ENCODE measurements around the gene GPATCH2. TPM values are rescaled to one million over a fixed set of nuclear protein-coding genes. Genes with fewer than 3 reads are reported as not detected.
A peak's percentile ranks its signal among the peaks of the same experiment; 100 is the strongest.

The GPATCH2 gene
- total and polyA plus RNA-seq, 10 of the 15 experiments (the other 5 are each of a cell fraction or from before 2014, with no cell fraction given) = 3.2 to 12.2 (median 5.4) TPM

DNA sequence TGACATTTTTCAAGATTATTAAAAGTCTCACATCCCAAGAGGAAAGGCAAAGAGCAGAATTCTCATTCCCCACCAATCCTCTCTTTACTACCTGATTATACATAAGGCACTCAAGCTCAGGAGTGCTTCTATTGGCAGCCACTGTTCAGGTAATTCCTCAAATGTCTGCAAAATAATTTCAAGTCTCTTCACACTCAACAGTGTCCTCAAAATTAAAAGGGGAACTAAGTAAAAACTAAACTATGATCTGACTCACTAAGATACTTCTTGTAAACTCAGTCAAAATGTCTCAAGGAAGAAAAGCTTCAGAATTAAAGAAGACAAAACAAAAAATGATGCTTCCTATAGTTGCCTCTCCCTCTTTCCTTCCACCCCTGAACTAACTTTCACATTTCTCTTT, 135.6 kb downstream of the GPATCH2 start (continued):
- TF ChIP-seq RUNX3 (IDR thresholded peaks at IDR 0.05; ENCODE audit: low read length) (0 out of 2 replicates have a peak, but pooled peaks have one; percentile 21), NFYA (IDR thresholded peaks at IDR 0.05; ENCODE audit: borderline replicate concordance, low read depth, low read length) (no peak), MTA2 (IDR thresholded peaks at IDR 0.05; ENCODE audit: low read depth) (no peak), CHD1 (IDR thresholded peaks at IDR 0.05; ENCODE audit: low read depth, low read length) (no peak), ZNF274 (IDR thresholded peaks at IDR 0.05; ENCODE audit: insufficient read depth, insufficient read length) (no peak), NRF1 (conservative IDR thresholded peaks at IDR 0.05; ENCODE audit: low read depth, low read length) (no peak), CEBPB (IDR thresholded peaks at IDR 0.05; ENCODE audit: borderline replicate concordance in 1 of 2, low read depth in 2 of 2, low read length in 2 of 2) (no peak), CREM (IDR thresholded peaks at IDR 0.05; ENCODE audit: low read depth) (0 out of 2 replicates have a peak, but pooled peaks have one; percentile 20), TAF1 (IDR thresholded peaks at IDR 0.05; ENCODE audit: borderline replicate concordance, low read depth, low read length) (no peak), GABPA (IDR thresholded peaks at IDR 0.05; ENCODE audit: low read depth) (0 out of 2 replicates have a peak, but pooled peaks have one; percentile 8), SIX5 (IDR thresholded peaks at IDR 0.05; ENCODE audit: low read depth, low read length, severe bottlenecking) (no peak), EZH2 (IDR thresholded peaks at IDR 0.05; ENCODE audit: borderline replicate concordance, control insufficient read depth, low read depth, low read length) (no peak), TCF7 (IDR thresholded peaks at IDR 0.05; ENCODE audit: borderline replicate concordance) (no peak), TCF12 (IDR thresholded peaks at IDR 0.05; ENCODE audit: low read depth, low read length) (no peak), PAX8 (IDR thresholded peaks at IDR 0.05) (no peak), POLR2A (IDR thresholded peaks at IDR 0.05; ENCODE audit: low read depth, low read length) (no peak), CBX5 (IDR thresholded peaks at IDR 0.05; ENCODE audit: low read depth) (no peak)
- TF ChIP-seq, protein P1, sequence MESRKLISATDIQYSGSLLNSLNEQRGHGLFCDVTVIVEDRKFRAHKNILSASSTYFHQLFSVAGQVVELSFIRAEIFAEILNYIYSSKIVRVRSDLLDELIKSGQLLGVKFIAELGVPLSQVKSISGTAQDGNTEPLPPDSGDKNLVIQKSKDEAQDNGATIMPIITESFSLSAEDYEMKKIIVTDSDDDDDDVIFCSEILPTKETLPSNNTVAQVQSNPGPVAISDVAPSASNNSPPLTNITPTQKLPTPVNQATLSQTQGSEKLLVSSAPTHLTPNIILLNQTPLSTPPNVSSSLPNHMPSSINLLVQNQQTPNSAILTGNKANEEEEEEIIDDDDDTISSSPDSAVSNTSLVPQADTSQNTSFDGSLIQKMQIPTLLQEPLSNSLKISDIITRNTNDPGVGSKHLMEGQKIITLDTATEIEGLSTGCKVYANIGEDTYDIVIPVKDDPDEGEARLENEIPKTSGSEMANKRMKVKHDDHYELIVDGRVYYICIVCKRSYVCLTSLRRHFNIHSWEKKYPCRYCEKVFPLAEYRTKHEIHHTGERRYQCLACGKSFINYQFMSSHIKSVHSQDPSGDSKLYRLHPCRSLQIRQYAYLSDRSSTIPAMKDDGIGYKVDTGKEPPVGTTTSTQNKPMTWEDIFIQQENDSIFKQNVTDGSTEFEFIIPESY (IDR thresholded peaks at IDR 0.05) = no peak
- TF ChIP-seq, protein P2, sequence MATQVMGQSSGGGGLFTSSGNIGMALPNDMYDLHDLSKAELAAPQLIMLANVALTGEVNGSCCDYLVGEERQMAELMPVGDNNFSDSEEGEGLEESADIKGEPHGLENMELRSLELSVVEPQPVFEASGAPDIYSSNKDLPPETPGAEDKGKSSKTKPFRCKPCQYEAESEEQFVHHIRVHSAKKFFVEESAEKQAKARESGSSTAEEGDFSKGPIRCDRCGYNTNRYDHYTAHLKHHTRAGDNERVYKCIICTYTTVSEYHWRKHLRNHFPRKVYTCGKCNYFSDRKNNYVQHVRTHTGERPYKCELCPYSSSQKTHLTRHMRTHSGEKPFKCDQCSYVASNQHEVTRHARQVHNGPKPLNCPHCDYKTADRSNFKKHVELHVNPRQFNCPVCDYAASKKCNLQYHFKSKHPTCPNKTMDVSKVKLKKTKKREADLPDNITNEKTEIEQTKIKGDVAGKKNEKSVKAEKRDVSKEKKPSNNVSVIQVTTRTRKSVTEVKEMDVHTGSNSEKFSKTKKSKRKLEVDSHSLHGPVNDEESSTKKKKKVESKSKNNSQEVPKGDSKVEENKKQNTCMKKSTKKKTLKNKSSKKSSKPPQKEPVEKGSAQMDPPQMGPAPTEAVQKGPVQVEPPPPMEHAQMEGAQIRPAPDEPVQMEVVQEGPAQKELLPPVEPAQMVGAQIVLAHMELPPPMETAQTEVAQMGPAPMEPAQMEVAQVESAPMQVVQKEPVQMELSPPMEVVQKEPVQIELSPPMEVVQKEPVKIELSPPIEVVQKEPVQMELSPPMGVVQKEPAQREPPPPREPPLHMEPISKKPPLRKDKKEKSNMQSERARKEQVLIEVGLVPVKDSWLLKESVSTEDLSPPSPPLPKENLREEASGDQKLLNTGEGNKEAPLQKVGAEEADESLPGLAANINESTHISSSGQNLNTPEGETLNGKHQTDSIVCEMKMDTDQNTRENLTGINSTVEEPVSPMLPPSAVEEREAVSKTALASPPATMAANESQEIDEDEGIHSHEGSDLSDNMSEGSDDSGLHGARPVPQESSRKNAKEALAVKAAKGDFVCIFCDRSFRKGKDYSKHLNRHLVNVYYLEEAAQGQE (IDR thresholded peaks at IDR 0.05; ENCODE audit: low read depth, low read length) = no peak
- TF ChIP-seq, protein P3, sequence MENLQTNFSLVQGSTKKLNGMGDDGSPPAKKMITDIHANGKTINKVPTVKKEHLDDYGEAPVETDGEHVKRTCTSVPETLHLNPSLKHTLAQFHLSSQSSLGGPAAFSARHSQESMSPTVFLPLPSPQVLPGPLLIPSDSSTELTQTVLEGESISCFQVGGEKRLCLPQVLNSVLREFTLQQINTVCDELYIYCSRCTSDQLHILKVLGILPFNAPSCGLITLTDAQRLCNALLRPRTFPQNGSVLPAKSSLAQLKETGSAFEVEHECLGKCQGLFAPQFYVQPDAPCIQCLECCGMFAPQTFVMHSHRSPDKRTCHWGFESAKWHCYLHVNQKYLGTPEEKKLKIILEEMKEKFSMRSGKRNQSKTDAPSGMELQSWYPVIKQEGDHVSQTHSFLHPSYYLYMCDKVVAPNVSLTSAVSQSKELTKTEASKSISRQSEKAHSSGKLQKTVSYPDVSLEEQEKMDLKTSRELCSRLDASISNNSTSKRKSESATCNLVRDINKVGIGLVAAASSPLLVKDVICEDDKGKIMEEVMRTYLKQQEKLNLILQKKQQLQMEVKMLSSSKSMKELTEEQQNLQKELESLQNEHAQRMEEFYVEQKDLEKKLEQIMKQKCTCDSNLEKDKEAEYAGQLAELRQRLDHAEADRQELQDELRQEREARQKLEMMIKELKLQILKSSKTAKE (IDR thresholded peaks at IDR 0.05; ENCODE audit: low read depth, poor library complexity, severe bottlenecking) = no peak
- TF ChIP-seq, protein P4, sequence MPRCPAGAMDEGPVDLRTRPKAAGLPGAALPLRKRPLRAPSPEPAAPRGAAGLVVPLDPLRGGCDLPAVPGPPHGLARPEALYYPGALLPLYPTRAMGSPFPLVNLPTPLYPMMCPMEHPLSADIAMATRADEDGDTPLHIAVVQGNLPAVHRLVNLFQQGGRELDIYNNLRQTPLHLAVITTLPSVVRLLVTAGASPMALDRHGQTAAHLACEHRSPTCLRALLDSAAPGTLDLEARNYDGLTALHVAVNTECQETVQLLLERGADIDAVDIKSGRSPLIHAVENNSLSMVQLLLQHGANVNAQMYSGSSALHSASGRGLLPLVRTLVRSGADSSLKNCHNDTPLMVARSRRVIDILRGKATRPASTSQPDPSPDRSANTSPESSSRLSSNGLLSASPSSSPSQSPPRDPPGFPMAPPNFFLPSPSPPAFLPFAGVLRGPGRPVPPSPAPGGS (IDR thresholded peaks at IDR 0.05; ENCODE audit: borderline replicate concordance, insufficient read depth, low read depth, low read length, poor library complexity, severe bottlenecking) = no peak
- TF ChIP-seq, protein P5, sequence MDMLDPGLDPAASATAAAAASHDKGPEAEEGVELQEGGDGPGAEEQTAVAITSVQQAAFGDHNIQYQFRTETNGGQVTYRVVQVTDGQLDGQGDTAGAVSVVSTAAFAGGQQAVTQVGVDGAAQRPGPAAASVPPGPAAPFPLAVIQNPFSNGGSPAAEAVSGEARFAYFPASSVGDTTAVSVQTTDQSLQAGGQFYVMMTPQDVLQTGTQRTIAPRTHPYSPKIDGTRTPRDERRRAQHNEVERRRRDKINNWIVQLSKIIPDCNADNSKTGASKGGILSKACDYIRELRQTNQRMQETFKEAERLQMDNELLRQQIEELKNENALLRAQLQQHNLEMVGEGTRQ (IDR thresholded peaks at IDR 0.05; ENCODE audit: borderline replicate concordance, low read depth, low read length) = no peak

All from GM12878 (cell line).